Activated naive CD4-positive, alpha-beta T cell treated with Interleukin-2 at 50 U/mL for 16 hours (primary cell): Measurements from ENCODE around the gene NBAS.

Source experiments
- DNase-seq: peaks from one replicate; pipeline ENCODE4 v3.0.0-alpha.2; 2020

NBAS gene

DNA sequence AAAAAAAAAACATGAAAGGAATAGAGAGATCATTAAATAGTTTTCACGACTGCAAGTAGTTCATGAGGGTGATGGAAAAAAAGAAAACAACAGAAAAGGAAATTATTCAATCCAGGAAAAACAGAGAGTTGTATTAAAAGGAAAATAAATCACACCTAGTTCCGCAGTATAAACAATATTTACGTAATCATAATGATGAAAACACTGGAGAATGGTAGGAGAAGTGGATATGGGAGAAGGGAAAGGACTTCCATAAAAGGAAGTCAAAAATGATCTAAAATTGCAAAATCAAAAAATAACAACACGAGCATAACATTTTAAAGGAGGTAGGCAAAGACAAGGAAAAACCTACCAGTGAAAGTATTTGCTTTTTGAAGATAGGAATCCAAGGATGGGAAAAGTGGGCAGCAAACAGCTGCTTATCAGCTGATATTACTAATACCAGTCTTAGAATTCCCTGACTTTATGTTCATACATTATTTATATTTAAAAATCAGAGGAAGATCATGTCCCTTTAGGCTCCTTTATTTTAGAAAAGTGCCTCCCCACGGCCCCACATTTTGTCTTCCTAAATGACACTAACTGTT, 160.8 kb downstream of the NBAS start:
- DNase-seq = no peak

DNA sequence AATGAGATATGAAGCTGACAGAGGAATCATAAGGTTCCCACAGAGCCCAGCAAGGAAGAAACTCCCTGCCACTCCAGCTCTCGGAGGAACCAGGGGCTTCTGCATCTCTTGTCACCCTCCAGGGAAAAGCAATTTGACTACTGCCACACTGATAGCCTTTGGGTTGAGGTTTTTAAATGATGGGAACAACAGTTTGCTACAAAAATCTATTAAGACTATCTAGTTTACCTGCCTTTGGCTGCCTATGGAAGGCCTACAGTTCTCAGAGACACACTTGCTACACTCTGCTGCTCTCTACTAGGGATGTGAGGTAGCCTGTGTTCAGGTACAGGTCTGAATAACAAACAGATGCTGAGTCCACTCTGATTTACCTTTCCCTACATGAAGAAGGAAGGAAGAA, 161.9 kb downstream of the NBAS start:
- DNase-seq = no peak

DNA sequence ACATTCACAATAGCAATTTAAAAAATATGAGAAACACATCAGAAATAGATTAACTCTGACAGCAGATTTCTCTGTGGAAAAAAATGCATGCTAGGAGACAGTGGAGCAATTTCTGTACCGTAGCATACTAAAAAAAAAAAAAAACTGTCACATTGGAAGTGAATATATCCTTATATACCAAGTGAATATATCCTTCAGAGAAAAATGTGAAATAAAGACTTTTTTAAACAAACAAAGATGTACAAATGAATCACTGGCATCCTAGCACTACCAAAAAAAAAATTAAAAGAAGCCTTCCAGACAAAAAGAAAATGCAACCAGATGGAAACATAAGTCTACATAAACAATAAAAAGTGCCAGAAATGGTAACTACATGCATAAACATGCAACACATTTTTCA, 169.4 kb downstream of the NBAS start:
- DNase-seq = no peak

DNA sequence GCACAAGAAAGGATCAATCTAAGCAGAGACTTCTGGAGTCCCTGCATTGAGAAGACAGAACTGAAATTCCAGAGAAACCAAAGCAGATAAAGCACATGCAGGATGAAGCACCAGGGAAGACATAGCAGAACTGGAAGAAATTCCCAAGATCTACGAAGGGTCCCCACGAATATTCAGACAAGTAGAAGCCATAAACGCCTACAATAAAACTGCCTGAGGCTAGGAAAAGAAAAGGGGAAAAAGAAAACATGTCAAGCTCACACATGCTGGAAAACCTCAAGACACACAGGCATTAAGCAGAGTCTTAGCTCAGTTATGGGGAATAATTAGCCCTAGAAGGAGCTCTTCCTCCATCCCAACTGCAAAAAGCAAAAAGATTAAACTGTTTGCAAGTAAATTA, 171.2 kb downstream of the NBAS start:
- DNase-seq = no peak

DNA sequence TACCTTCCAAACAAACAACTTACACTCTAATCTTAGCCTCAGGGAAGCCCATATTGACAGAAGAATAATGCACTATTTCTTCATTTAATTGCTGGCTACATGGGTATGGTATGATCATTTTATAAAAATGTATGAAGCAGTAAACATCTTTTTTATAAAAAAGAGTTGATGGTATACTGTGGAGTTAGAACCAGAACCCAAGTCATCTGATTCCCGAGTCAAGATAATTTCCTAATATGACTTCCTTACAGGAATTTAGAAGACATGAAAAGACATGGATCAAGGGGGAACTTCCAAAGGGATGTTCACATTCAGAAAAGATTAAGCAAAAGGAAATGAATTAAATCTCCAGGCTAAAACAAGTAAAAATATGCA, 171.8 kb downstream of the NBAS start:
- DNase-seq = no peak

DNA sequence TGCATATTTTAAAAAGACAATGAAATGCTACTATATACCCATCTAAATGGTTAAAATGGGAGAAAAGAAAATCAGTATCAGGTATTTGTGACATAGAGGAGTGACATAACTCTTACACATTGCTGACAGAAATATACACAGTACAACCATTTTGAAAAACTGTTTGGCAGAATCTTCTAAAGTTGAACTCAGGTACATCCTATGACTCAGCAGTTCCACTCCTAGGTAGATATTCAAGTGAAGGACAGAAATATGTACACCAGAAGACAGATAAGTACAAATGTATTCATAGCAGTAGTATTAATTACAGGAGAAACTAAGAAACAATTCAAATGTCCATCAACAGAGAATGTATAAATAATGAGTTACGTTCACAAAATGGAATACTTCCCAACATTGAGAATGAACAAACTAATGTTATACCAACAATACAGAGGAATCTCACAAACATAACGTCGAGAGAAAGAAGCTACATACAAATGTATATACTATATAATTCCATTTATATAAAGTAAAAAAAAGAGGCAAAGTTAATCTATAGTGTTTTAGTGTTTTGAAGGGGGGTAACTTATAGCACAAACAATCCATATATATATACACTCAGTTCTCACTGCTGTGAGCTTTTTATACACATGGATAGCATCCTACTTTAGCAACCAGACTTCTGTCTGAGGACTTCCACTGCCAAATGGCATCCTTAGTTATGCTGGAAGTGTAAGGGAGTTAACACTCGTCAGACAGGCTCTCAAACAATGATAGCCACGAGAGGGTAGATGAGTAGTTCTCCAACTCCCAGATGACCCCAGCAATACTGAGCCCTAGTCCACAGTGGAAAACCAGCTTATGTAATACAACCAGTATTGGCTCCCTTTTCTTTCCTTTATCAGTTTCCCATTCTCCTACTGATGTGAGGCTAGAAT, 172.5 kb downstream of the NBAS start:
- no peak for DNase-seq

DNA sequence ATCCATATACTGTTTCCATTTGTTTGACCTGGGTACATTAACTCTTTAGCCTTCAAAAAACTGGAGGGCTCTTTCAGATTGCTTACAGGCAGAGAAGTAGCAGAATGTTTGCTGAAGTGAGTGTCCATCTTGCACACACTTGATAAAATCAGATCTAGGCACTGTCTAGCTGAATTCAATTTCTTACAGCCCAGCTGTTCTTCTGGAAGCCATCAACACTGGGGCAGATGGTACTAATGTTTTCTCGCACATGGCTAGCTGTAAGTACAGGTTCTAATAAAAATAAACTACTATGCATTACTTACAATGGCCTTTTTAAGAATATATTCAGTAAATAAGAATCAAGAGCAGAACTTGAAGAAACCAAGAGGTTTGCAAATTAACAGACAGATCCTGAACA, 175.9 kb downstream of the NBAS start:
- no peak for DNase-seq

DNA sequence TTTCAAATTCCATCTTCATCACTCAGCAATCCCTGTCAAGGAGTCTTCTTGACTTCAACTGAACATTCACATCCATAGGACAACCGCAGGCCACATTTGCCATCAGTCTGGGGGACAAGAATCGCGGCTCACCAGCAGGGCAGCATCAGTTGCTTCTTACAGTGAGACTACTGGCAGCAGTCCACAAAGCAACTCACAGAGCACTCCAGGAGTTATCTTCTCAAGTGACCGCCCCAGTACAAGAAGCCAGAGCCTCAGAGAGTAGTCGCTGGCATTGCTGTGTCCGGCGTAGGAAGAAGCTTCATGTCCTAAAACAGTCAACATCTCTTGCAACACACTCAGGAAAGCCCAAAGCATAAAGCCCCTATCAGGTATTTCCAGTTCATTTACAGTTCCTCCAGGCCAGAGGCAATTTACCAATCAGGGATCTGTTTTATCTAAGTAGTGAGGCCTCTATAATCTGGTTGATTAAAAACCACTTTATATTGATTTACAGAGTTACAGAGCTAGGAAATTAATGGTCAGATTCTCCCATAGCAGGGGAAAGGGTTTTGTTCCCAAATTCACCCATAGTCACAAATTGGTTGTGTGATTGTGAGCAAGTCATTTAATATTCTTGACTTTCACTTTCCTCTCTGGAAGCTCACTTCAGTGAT, 177.3 kb downstream of the NBAS start:
- DNase-seq = no peak

DNA sequence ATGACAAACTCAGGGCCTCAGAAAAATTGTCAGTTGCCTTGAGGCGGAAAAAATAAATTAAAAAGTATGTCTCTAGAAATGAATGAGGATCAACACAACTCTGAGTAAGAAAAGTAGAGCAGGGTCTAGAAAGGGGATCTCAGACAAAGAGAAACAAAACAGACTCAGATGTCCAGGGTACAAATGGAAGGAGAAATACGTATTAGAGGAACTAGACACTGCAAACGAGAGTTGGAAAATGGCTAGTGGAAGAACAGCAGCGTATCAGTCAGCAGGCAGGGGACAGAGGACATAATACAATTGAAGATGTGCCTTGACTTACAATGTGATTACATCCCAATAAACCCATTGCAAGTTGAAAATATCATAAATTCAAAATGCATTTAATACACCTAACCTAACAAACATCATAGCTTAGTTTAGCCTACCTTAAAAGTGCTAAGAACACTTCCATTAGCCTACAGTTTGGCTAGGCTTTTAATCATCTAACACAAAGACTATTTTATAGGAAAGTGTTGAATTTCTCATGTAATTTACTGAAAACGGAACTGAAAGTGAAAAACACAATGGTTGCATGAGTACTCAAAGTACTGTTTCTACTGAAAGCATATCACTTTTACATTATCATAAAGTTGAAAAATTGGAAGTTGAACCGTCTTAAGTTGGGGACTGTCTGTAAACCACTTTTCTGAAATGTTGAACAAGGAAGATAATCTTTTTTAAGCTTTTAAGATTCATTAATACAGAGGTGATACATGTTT, 182.8 kb downstream of the NBAS start:
- DNase-seq = no peak

DNA sequence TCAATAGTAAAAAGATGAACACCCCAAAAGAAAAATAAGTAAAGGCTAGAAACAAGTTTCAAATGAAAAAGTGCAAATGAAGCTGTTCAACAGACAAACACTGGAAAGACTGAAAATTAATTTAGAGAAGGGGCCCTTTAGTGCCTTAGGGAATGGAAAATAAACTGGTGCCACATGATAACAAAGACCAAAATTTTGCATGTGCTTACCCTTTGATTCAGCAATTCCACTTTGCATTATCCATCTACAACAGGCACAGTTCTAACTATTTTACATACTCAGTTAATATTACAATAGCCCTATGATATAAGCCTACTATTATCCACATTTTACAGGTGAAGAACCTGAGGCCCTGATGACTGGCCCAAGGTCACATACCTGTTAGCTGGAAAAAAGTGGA, 183.9 kb downstream of the NBAS start:
- no peak for DNase-seq

DNA sequence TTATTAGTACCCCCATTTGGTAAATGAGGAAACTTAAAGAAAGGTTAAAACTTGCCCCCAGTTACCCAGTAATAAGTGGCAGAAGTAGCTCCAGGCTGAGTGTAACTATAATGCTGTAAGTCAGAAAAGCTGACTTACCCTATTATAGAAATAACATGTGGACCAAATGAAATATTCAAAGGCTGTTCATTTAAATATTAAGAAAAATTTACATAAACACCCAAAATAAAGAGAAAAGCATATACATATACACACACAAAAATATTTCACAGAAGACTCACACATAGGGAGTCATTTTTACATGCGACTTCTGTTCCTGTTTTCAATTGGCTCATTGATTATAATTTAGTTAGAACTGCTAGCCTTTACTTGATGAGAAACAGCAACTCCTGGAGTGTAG, 189.1 kb downstream of the NBAS start:
- DNase-seq = no peak

DNA sequence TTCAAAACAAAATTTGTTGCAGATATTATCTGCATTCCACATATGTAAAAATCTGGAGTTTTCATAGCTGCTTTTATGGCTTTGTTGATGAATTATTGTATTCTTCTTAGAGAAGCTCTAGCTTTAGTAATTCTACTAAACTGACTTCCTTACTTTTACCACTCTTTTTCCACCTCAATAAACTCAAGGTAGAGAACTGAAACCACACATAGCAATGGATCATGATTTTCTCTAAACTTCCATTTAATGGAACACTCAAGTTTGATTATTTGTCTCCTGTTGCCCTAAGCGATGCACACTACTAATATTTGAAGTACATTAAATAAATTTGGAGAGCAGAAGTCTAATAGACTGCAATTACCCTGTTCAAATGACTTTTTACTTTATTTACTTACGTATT, 192.0 kb downstream of the NBAS start:
- DNase-seq = no peak

DNA sequence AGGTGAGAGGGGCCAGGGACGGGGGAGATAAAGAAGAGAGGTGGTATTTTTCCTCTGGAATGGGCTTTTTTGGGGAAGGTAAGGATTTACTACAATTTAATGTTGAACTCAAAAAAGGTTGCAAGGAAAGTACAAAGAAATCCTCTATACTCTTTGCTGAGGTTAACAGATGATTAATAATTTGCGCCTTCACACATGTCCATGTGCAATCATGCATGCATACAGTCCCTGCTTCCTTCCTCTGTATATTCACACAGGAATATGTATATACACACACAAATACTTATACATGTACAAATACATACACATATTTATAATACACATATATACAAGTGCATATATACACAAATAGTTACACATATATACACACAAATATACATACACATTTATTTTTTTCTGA, 193.4 kb downstream of the NBAS start:
- no peak for DNase-seq

DNA sequence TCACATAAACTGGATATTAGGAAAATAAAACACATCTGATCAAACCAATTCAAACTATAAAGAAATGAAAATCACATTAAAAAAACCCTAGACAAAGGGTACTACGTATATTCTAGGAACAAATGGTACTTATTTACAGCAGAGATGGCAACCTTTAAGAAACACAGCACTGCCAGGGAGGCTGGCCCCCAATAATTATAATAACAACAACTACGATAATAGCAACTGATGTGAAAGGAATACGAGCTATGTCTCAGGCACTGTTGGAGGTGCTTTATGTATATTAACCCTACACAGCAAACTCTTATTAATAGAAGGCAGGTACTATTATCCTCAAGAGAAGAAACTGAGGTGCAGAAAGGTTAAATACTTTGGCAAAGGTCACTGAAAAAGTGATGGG, 193.9 kb downstream of the NBAS start:
- DNase-seq = no peak

DNA sequence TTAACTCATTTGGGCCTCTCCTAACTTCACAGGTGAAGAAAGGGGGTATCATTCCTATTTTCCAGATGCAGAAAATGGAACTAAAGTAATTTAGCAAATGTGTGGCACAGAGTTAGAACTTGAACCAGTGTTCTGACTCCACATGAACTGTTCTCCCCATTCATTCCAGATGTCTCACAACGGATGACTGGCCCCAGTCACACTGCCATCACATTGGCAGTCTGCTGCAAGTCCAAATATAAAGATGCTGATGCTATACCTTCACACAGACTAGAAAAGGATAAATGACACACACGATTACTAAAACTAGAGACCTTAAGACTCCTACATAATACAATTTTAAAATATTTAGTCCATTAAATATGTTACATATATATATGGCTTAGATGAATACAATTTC, 195.7 kb downstream of the NBAS start:
- no peak for DNase-seq

DNA sequence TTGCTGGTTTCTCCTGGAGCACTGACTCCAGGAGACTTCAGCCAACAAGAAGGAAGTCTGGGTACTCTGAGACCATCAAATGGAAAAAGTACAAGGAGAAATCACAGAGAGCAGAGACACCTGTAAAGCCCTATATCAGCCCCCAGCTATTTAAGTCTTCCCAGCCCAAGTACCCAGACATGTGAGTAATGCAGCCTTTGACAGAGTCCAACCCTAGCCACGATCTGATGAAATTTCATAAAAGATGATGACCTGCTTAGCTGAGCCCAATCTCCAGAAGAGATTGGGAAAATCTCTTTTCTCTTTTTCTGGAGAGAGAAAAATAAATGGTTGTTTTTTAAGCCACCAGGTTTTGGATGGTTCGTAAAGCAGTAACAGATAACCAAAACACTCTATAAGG, 196.6 kb downstream of the NBAS start:
- DNase-seq = no peak

DNA sequence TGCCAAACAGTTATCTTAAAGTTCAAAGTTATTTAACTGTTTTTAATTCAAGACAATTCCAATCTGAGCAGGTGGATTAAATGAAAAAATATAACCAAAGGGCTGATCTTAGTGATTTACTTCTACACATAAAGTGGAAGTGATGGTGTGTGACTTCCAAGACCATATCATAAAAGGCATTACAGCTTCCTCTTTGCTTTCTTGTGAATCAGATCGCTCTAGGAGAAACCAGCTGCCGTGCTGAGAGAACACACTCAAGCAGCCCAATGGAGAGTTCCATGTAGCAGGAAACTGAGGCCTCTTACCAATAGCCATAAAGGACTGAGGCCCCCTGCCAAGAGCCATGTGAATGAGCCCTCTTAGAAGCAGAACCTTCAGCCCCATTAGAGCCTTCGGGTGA, 197.4 kb downstream of the NBAS start:
- no peak for DNase-seq

DNA sequence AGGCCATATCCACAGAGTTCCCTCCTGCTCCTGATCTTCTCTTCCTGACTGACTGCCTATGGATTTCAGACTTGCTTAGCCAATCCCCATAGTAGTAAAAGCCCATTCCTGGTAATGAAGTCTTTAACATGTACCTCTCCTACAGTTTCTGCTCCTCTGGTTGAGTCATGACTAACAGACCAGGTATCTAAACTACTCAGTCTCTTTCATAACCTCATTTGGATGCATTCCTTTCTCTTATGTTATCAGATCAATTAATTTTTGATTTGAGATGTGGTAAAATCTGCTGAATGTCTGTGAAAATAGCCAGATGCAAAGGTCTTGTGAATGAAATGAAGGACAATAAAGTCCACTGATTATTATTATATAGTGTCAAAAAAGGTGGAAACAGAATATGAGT, 198.0 kb downstream of the NBAS start:
- no peak for DNase-seq

DNA sequence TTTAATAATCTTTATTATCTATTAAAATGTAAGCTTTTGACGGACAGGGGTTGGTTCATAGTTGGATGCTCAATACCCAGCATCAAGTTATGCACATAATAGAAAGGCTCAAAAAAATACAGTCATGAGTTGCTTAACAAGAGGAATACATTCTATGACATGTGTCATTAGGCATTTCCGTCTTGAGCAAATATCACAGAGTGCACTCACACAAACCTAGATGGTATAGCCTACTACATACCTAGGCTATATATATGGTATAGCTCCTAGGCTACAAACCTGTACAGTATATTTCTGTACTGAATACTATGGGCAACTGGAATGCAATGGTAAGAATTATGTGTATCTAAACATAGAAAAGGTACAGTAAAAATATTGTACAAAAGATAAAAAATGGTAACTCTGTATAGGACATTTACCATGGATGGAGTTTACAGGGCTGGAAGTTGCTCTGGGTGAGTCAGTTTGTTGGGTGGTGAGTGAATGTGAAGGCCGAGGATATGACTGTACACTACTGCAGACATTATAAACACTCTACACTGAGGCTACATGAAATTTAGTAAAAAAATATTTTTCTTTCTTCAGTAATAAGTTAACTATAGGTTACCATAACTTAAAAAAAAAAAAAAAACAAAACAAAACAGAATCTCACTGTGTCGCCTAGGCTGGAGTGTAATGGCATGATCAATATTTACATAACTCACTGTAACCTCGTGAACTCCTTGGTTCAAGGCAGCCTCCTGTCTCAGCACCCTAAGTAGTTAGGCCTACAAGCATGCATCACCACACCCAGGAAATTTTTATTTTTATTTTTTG, 201.2 kb downstream of the NBAS start:
- no peak for DNase-seq

DNA sequence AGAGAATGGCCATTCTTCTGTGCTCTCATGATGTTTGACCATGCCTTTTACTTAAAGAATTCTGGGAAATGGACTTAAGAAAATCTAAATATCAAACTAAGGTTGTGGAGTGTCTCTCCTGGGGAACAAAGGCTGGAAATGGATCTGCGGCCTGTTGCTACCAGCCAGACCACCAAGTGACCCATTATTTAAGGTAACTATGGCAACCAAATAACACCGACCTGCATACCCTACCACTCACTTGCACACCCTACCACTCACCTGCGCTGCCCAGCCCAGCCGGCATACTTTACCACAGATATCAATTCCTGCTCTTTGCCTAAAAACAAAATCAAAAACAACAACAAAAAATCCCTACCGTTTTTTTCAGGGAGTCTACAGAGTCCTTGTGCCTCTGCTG, 203.2 kb downstream of the NBAS start:
- DNase-seq = no peak

DNA sequence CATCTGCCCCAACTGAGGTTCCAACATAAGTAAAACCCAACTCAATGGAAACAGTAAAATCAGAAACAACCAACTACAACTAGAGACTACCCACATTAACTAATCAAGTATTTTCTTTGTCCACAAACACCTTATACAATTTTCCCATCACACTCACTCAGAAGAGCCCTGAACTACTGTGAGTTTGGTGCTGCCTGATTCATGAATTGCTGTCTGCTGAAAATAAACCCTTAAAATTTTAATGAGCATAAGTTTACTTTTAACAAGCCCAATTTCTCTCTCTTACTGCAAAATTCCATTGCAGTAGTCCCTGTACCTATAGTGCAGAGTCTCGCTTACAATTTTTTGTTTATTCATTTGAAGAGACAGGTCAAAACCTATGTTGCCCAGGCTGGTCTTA, 203.9 kb downstream of the NBAS start:
- no peak for DNase-seq

DNA sequence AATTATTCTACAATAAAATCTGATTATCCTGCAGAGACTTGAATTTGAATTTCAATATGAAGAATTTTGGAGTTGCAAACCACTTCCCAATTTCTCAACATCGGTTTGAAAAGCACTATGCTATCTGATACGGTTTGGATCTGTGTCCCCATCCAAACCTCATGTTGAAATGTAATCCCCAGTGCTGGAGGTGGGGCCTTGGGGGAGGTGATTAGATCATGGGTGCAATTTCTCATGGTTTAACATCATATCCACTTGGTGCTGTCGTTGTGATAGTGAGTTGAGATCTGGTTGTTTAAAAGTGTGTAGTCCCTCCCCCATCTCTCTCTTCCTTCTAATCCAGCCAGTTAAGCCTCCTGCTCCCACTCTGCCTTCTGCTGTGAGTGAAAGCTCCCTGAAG, 205.7 kb downstream of the NBAS start:
- no peak for DNase-seq
